GM12878 (cell line): ENCODE measurements around the gene NUP62. TPM values are rescaled to one million over a fixed set of nuclear protein-coding genes. Genes with fewer than 3 reads are reported as not detected.
A peak's percentile ranks its signal among the peaks of the same experiment; 100 is the strongest.

Source experiments
- ATAC-seq: fragments of 200-7000 bp; cut with Tn5 transposase; 3 replicates; pipeline ENCODE4 v1.9.1; 2020; ENCODE audit warnings: mild to moderate bottlenecking, moderate library complexity
- BruUV-seq: library from RNA; stranded (reverse); fragments of 400-500 nt; replicated peaks from 2 replicates; lab custom pipeline; 2021; lab: Mats Ljungman, UMichigan
- CTCF ChIA-PET: fragments of 300-600 bp; sonication (Branson Sonifier 250); formaldehyde crosslinking; extraction: SDS; loops from one replicate; lab custom pipeline; 2021; ENCODE audit warnings: inconsistent platforms; lab: Yijun Ruan, JAX
- POLR2A ChIA-PET: fragments of 350-600 bp; formaldehyde crosslinking; extraction: SDS; loops from one replicate; lab custom pipeline; 2021; ENCODE audit warnings: inconsistent platforms; lab: Charles Lee
- RAD21 ChIA-PET: fragments of 300-600 bp; sonication (Branson Sonifier 250); formaldehyde crosslinking; loops from one replicate; lab custom pipeline; 2023; ENCODE audit warnings: antibody characterized with exemption; ENCODE audit not compliant: unreplicated experiment; lab: Charles Lee
- SMC1A ChIA-PET: fragments of 300-600 bp; sonication (Branson Sonifier 250); formaldehyde crosslinking; loops from one replicate; lab custom pipeline; 2023; ENCODE audit not compliant: unreplicated experiment, uncharacterized antibody; lab: Charles Lee
- DNase-seq: peaks from one replicate; pipeline ENCODE4 v3.0.0-alpha.2; 2011; ENCODE audit warnings: low read depth, low spot score
- FAIRE-seq: peaks from 3 replicates; lab custom pipeline; 2011; peaks lifted over from hg19 to GRCh38; lab: Jason Lieb, UNC
- H2AFZ ChIP-seq: 2 replicates; pipeline ENCODE4 v1.6.0; 2011; ENCODE audit warnings: low read depth, low read length, control low read depth; ENCODE audit not compliant: control insufficient read depth
- H3K27ac ChIP-seq: 2 replicates; pipeline ENCODE4 v1.5.1; 2011; ENCODE audit warnings: control low read depth; ENCODE audit not compliant: control insufficient read depth, insufficient read depth
- H3K27me3 ChIP-seq, 2 experiments: replicated peaks in 1 of 2; 2 replicates each; pipeline versions ENCODE4 v1.6.0 to v1.6.1; 2011; ENCODE audit warnings: low read length in 1 of 2; ENCODE audit not compliant: control insufficient read depth in 2 of 2, insufficient read depth in 2 of 2
- H3K36me3 ChIP-seq, 2 experiments: 2 replicates each; pipeline ENCODE4 v1.5.1; 2011; ENCODE audit warnings: low read length in 1 of 2; ENCODE audit not compliant: control insufficient read depth in 2 of 2, insufficient read depth in 2 of 2
- H3K4me1 ChIP-seq: 2 replicates; pipeline ENCODE4 v1.6.1; 2011; ENCODE audit warnings: mild to moderate bottlenecking, low read length, moderate library complexity, mixed read lengths; ENCODE audit not compliant: control insufficient read depth, insufficient read depth
- H3K4me2 ChIP-seq: 2 replicates; pipeline ENCODE4 v1.6.0; 2011; ENCODE audit warnings: control low read depth; ENCODE audit not compliant: control insufficient read depth, insufficient read depth
- H3K4me3 ChIP-seq: fragments of 200-600 bp; sonication (generic); 2 replicates; pipeline ENCODE4 v1.5.1; 2016
- H3K79me2 ChIP-seq: 2 replicates; pipeline ENCODE4 v1.6.0; 2011; ENCODE audit warnings: low read length; ENCODE audit not compliant: control insufficient read depth, insufficient read depth
- H3K9ac ChIP-seq: 2 replicates; pipeline ENCODE4 v1.8.0; 2011; ENCODE audit warnings: low read length, control low read depth, mixed read lengths; ENCODE audit not compliant: control insufficient read depth, insufficient read depth
- H3K9me3 ChIP-seq: replicated peaks from 3 replicates; pipeline ENCODE4 v1.5.1; 2011; ENCODE audit warnings: mild to moderate bottlenecking, low read length; ENCODE audit not compliant: control insufficient read depth, insufficient read depth
- H4K20me1 ChIP-seq: 2 replicates; pipeline ENCODE4 v1.6.0; 2011; ENCODE audit not compliant: control insufficient read depth, insufficient read depth
- JUNB ChIP-seq: IDR thresholded peaks from 2 replicates; pipeline ENCODE4 v1.6.1; 2016; ENCODE audit warnings: antibody characterized with exemption, mild to moderate bottlenecking
- POLR2AphosphoS2 ChIP-seq: IDR thresholded peaks from 2 replicates; pipeline ENCODE4 v1.6.1; 2011; ENCODE audit warnings: low read depth, mild to moderate bottlenecking, low read length, improper control_type of control experiment, moderate library complexity
- POU2F2 ChIP-seq: IDR thresholded peaks from 3 replicates; pipeline ENCODE4 v1.6.1; 2011; ENCODE audit warnings: low read depth, mild to moderate bottlenecking, low read length, borderline replicate concordance
- SIN3A ChIP-seq: IDR thresholded peaks from 2 replicates; pipeline ENCODE4 v1.6.1; 2012; ENCODE audit warnings: low read depth, low read length, improper control_type of control experiment
- TAF1 ChIP-seq: IDR thresholded peaks from 2 replicates; pipeline ENCODE4 v1.6.1; 2011; ENCODE audit warnings: mild to moderate bottlenecking, low read depth, low read length, borderline replicate concordance
- TBL1XR1 ChIP-seq: IDR thresholded peaks from 2 replicates; pipeline ENCODE4 v1.6.1; 2012; ENCODE audit warnings: low read depth, low read length, improper control_type of control experiment
- WGBS: methylation state at CpG from one replicate; pipeline ENCODE4 v1.1.6; 2016; ENCODE audit warnings: low lambda C conversion rate; ENCODE audit not compliant: insufficient replicate concordance, insufficient coverage; ENCODE audit errors: missing lambda C conversion rate; 5-methylcytosine and 5-hydroxymethylcytosine counted together
- in situ Hi-C: fragments of 300-500 bp; cut with MboI; formaldehyde crosslinking; loops from 9 replicates; pipeline ENCODE4 v1.14.3; 2018; ENCODE audit warnings: mixed read lengths
- intact Hi-C: fragments of 100-400 bp; cut with micrococcal nuclease; formaldehyde crosslinking; loops from one replicate; pipeline ENCODE4 v1.14.2; 2022; ENCODE audit not compliant: unreplicated experiment
- polyA plus RNA-seq, 11 experiments: library from polyadenylated mRNA; depleted of rRNA in 4 of 11; unstranded in 6 of 11; stranded (reverse) in 5 of 11; fragments of >200 nt; fragmentation: Nextera tagmentation in 4 of 11; fragmentation: Illumina TruSeq in 1 of 11; extraction: Ambion mirVana in 4 of 11; extraction: Trizol in 1 of 11; gene quantifications; 1 replicate in 1 of 11; 2 replicates in 10 of 11; pipeline versions ENCODE4 v1.2.1 to v1.2.3, GENCODE V29; 2011 to 2016; ENCODE audit warnings: inconsistent platforms in 2 of 11, missing spikeins in 2 of 11, low read depth in 1 of 11
- total RNA-seq, 4 experiments: library from RNA; depleted of rRNA in 3 of 4; stranded (reverse); fragments of >200 nt in 3 of 4; fragmentation: Illumina TruSeq in 1 of 4; extraction: Trizol in 1 of 4; gene quantifications; 2 replicates each; pipeline versions ENCODE4 v1.2.1 to v1.2.3, GENCODE V29; 2013 to 2021
- TF ChIP-seq, protein P1 (sequence below): IDR thresholded peaks from 2 replicates; pipeline ENCODE4 v1.6.1; 2011; ENCODE audit warnings: low read depth, mild to moderate bottlenecking, low read length, moderate library complexity, borderline replicate concordance; ENCODE audit errors: extremely low read depth
- TF ChIP-seq, protein P2 (sequence below): fragments of 150-350 bp; IDR thresholded peaks from 2 replicates; pipeline ENCODE4 v1.6.1; 2016; ENCODE audit warnings: low read depth, low read length

The NUP62 gene
- total and polyA plus RNA-seq, 10 of the 15 experiments (the other 5 are each of a cell fraction or from before 2014, with no cell fraction given), result 19.5 to 110 (median 66.9) TPM

DNA sequence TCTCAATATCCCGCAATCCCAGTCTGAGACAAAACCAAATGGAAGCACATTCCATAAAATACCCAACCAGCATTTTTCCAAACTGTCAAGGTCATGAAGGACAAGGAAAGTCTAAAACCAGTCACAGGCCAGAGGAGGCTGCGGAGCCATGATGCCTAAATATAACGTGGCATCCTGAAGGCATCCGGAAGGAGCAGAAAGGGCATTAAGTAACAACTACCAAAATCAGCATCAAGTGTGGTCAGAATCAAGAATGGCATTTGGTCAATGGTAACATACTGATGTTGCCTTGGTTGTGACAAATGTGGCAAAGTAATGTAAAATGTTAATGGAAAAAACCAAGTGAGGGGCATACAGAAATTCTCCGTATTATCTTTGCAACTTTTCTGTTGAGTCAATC lies 3.8 kb downstream of the NUP62 start:
- BruUV-seq, result no TSS peak
- FAIRE-seq (no peak), DNase-seq (no peak), ATAC-seq (no peak)
- ChIA-PET SMC1A (interaction anchor here (4.8 kb wide), 1 partner anchor 31 kb away, joined by 78 read pairs; the partner anchor contains the start of gene IL4I1), CTCF (no interaction called here), RAD21 (interaction anchor here (5.0 kb wide), 1 partner anchor 30 kb away, joined by 66 read pairs; the partner anchor contains the start of gene IL4I1), POLR2A (interaction anchor here (0.6 to 5.8 kb wide), 2 partner anchors 25 to 29 kb away, joined by 3 to 113 read pairs; partner anchors contain the start of gene IL4I1)
- in situ Hi-C loops (no loop called here), intact Hi-C loops (loop anchor here (5.0 kb wide), 1 partner anchor 48 kb away; the partner anchor contains the start of genes AKT1S1 and TBC1D17)
- peaks cover 13 to 30% of the 10 kb centered on the region in 2 experiments for H3K36me3 ChIP-seq
- WGBS, result over 99% methylated on average over 5 of the region's 5 CpGs
- H3K4me3 ChIP-seq, result peak overlapping the region; percentile 59; the same call in 1 of the 2 replicates
- TF ChIP-seq, protein P1, sequence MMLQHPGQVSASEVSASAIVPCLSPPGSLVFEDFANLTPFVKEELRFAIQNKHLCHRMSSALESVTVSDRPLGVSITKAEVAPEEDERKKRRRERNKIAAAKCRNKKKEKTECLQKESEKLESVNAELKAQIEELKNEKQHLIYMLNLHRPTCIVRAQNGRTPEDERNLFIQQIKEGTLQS, result no peak
- TF ChIP-seq TBL1XR1, result no peak
- no peak for TF ChIP-seq JUNB
- TF ChIP-seq POU2F2, result no peak
- TF ChIP-seq POLR2AphosphoS2, result no peak
- no peak for TF ChIP-seq TAF1
- TF ChIP-seq, protein P2, sequence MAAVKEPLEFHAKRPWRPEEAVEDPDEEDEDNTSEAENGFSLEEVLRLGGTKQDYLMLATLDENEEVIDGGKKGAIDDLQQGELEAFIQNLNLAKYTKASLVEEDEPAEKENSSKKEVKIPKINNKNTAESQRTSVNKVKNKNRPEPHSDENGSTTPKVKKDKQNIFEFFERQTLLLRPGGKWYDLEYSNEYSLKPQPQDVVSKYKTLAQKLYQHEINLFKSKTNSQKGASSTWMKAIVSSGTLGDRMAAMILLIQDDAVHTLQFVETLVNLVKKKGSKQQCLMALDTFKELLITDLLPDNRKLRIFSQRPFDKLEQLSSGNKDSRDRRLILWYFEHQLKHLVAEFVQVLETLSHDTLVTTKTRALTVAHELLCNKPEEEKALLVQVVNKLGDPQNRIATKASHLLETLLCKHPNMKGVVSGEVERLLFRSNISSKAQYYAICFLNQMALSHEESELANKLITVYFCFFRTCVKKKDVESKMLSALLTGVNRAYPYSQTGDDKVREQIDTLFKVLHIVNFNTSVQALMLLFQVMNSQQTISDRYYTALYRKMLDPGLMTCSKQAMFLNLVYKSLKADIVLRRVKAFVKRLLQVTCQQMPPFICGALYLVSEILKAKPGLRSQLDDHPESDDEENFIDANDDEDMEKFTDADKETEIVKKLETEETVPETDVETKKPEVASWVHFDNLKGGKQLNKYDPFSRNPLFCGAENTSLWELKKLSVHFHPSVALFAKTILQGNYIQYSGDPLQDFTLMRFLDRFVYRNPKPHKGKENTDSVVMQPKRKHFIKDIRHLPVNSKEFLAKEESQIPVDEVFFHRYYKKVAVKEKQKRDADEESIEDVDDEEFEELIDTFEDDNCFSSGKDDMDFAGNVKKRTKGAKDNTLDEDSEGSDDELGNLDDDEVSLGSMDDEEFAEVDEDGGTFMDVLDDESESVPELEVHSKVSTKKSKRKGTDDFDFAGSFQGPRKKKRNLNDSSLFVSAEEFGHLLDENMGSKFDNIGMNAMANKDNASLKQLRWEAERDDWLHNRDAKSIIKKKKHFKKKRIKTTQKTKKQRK, result no peak
- TF ChIP-seq SIN3A, result no peak
- H3K27ac ChIP-seq, result peak overlapping the region; percentile 45; the same call in 1 of the 2 replicates
- H3K79me2 ChIP-seq, result peaks cover 96% of the 10 kb centered on the region
- no peak overlapping the region for H2AFZ ChIP-seq
- no peaks in the 10 kb centered on the region for H3K9me3 ChIP-seq
- H3K4me2 ChIP-seq, result peak overlapping the region; percentile 64; the same call in 1 of the 2 replicates
- no peaks in the 10 kb centered on the region for H4K20me1 ChIP-seq
- H3K4me1 ChIP-seq, result peaks cover 43% of the 10 kb centered on the region
- no peaks in the 10 kb centered on the region for H3K27me3 ChIP-seq
- H3K9ac ChIP-seq, result peak overlapping the region; percentile 33; the same call in 1 of the 2 replicates
